ENCODE results near the gene CELSR1. TPM values are rescaled to one million over a fixed set of nuclear protein-coding genes. Genes with fewer than 3 reads are reported as not detected.

Gene CELSR1
- total and polyA plus RNA-seq, 2 donors (not counting 1 experiment from before 2014, with no cell fraction given): 30.2 to 34.8 TPM

GRCh38 chr22:46466255-46466676 lies 71.2 kb downstream of the CELSR1 start:
- Histone ChIP-seq H3K27me3 (replicated peaks in 1 of 4; ENCODE audit: control extremely low read depth in 1 of 4, control insufficient read depth in 3 of 4, insufficient read depth in 4 of 4, low read length in 3 of 4) (peaks cover 0 to 11% (median 0%) of the 10 kb centered on the region in 4 experiments), H3K36me3 (replicated peaks in 1 of 2; ENCODE audit: control extremely low read depth in 1 of 2, control insufficient read depth in 1 of 2, extremely low read depth in 1 of 2, insufficient read depth in 2 of 2, low read length in 1 of 2) (no peaks in the 10 kb centered on the region), H3K4me3 (ENCODE audit: control extremely low read depth in 1 of 5, extremely low read depth in 1 of 5, insufficient read depth in 1 of 5, low read depth in 2 of 5, low read length in 4 of 5) (no peak overlapping the region), H2AFZ (ENCODE audit: insufficient read depth, low read depth, low read length, poor library complexity, severe bottlenecking) (no peak overlapping the region), H4K20me1 (ENCODE audit: control insufficient read depth, insufficient read depth, low read length, poor library complexity, severe bottlenecking) (no peaks in the 10 kb centered on the region), H3K4me1 (ENCODE audit: control insufficient read depth in 2 of 2, insufficient read depth in 2 of 2, low read length in 2 of 2) (peaks cover 0 to 6% of the 10 kb centered on the region in 2 donors), H3K27ac (ENCODE audit: low read length in 2 of 2) (no peak overlapping the region), H3K9ac (ENCODE audit: low read length) (no peak overlapping the region), H3K9me3 (ENCODE audit: control extremely low read depth in 1 of 3, control insufficient read depth in 2 of 3, insufficient read depth in 1 of 3, low read length in 2 of 3) (peaks cover 0 to 5% (median 0%) of the 10 kb centered on the region in 3 donors), H3K79me2 (ENCODE audit: control insufficient read depth, insufficient read depth, low read length) (no peaks in the 10 kb centered on the region), H3K4me2 (replicated peaks; ENCODE audit: low read depth, low read length, poor library complexity, severe bottlenecking) (no peak overlapping the region)
- no peak overlapping the region for H3K4me3 Mint-ChIP-seq
- TF ChIP-seq CTCF (IDR thresholded peaks at IDR 0.05) (no peak), EZH2 (IDR thresholded peaks at IDR 0.05; ENCODE audit: borderline replicate concordance, insufficient read depth, low read depth, low read length, poor library complexity, severe bottlenecking) (no peak)
- ChIA-PET POLR2A (no interaction called here), CTCF (no interaction called here)
- ATAC-seq (ENCODE audit: low read depth) (no peak), DNase-seq (no peak)
- no peaks in the 10 kb centered on the region for H3K4me1 Mint-ChIP-seq
- H3K27me3 Mint-ChIP-seq: peaks cover 11% of the 10 kb centered on the region
- no peak overlapping the region for H3K27ac Mint-ChIP-seq
- intact Hi-C loops (cut with micrococcal nuclease): no loop called here
- H3K9me3 Mint-ChIP-seq (ENCODE audit: insufficient read depth): no peaks in the 10 kb centered on the region
- 87% methylated on average over 7 of the region's 10 CpGs for WGBS (ENCODE audit: insufficient coverage)

GRCh38 chr22:46465793-46466192 lies 71.6 kb downstream of the CELSR1 start:
- peaks cover 0 to 11% (median 0%) of the 10 kb centered on the region in 4 experiments for H3K27me3 ChIP-seq (replicated peaks in 1 of 4; ENCODE audit: control extremely low read depth in 1 of 4, control insufficient read depth in 3 of 4, insufficient read depth in 4 of 4, low read length in 3 of 4)
- no peaks in the 10 kb centered on the region for H4K20me1 ChIP-seq (ENCODE audit: control insufficient read depth, insufficient read depth, low read length, poor library complexity, severe bottlenecking)
- no peak overlapping the region for H3K4me3 ChIP-seq (ENCODE audit: control extremely low read depth in 1 of 5, extremely low read depth in 1 of 5, insufficient read depth in 1 of 5, low read depth in 2 of 5, low read length in 4 of 5)
- intact Hi-C loops (cut with micrococcal nuclease): no loop called here
- Mint-ChIP-seq H3K4me1 (no peaks in the 10 kb centered on the region), H3K27ac (no peak overlapping the region), H3K9me3 (ENCODE audit: insufficient read depth) (no peaks in the 10 kb centered on the region), H3K4me3 (no peak overlapping the region), H3K27me3 (peaks cover 11% of the 10 kb centered on the region)
- no peak overlapping the region for H3K9ac ChIP-seq (ENCODE audit: low read length)
- H3K79me2 ChIP-seq (ENCODE audit: control insufficient read depth, insufficient read depth, low read length): no peaks in the 10 kb centered on the region
- no peak overlapping the region for H2AFZ ChIP-seq (ENCODE audit: insufficient read depth, low read depth, low read length, poor library complexity, severe bottlenecking)
- POLR2A ChIA-PET: no interaction called here
- CTCF ChIA-PET: no interaction called here
- TF ChIP-seq CTCF (IDR thresholded peaks at IDR 0.05) (no peak), EZH2 (IDR thresholded peaks at IDR 0.05; ENCODE audit: borderline replicate concordance, insufficient read depth, low read depth, low read length, poor library complexity, severe bottlenecking) (no peak)
- no peaks in the 10 kb centered on the region for H3K36me3 ChIP-seq (replicated peaks in 1 of 2; ENCODE audit: control extremely low read depth in 1 of 2, control insufficient read depth in 1 of 2, extremely low read depth in 1 of 2, insufficient read depth in 2 of 2, low read length in 1 of 2)
- WGBS (ENCODE audit: insufficient coverage): 80% methylated on average over 12 of the region's 12 CpGs
- no peak for ATAC-seq (ENCODE audit: low read depth)
- H3K4me2 ChIP-seq (replicated peaks; ENCODE audit: low read depth, low read length, poor library complexity, severe bottlenecking): no peak overlapping the region
- peaks cover 0 to 5% (median 0%) of the 10 kb centered on the region in 3 donors for H3K9me3 ChIP-seq (ENCODE audit: control extremely low read depth in 1 of 3, control insufficient read depth in 2 of 3, insufficient read depth in 1 of 3, low read length in 2 of 3)
- no peak overlapping the region for H3K27ac ChIP-seq (ENCODE audit: low read length in 2 of 2)
- no peak for DNase-seq
- peaks cover 0 to 6% of the 10 kb centered on the region in 2 donors for H3K4me1 ChIP-seq (ENCODE audit: control insufficient read depth in 2 of 2, insufficient read depth in 2 of 2, low read length in 2 of 2)
